ENCODE measurements around the gene BTN3A1. TPM values are rescaled to one million over a fixed set of nuclear protein-coding genes. Genes with fewer than 3 reads are reported as not detected.
"Not testable (repeated sequence)": the region's sequence is repeated elsewhere in the genome, so short reads cannot be mapped to it uniquely, and the experiment has no call there.

BTN3A1 gene
- total RNA-seq, 1 experiment from 2014 or later: 32.7 TPM

GRCh38 chr6:26412228-26412627 is 10.2 kb downstream of the BTN3A1 start:
- Histone ChIP-seq H3K27ac (ENCODE audit: low read length) (no peak overlapping the region), H3K4me2 (ENCODE audit: low read depth, low read length, poor library complexity, severe bottlenecking) (no peak overlapping the region), H3K79me2 (ENCODE audit: low read length) (no peaks in the 10 kb centered on the region), H3K9me2 (replicated peaks; ENCODE audit: insufficient read depth, low read length) (no peaks in the 10 kb centered on the region), H3K4me1 (ENCODE audit: low read length) (peaks cover 34% of the 10 kb centered on the region), H4K20me1 (ENCODE audit: insufficient read depth, low read depth, low read length) (no peaks in the 10 kb centered on the region), H3K4me3 (ENCODE audit: low read length) (no peak overlapping the region), H2AFZ (ENCODE audit: low read length) (no peak overlapping the region), H3K27me3 (ENCODE audit: low read length) (no peaks in the 10 kb centered on the region), H3K9ac (ENCODE audit: low read length) (no peak overlapping the region), H3K9me3 (ENCODE audit: low read length) (no peaks in the 10 kb centered on the region; the same call in 1 of the 2 replicates), H3K36me3 (ENCODE audit: insufficient read depth, low read length) (peaks cover 11% of the 10 kb centered on the region)
- DNase-seq: no peak

DNA sequence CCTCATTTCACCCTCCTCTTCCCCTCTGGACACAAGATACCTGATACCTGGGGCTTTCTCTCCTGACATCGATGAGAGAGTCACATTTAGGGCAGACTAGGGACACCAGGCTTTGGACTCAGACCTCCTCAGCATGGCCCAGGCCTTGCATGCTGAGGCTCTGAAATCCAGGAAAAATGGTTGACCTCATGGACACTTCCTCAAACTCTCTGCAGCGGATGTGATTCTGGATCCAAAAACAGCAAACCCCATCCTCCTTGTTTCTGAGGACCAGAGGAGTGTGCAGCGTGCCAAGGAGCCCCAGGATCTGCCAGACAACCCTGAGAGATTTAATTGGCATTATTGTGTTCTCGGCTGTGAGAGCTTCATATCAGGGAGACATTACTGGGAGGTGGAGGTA is 10.9 kb downstream of the BTN3A1 start:
- no peak for DNase-seq
- Histone ChIP-seq H2AFZ (ENCODE audit: low read length) (no peak overlapping the region), H3K4me1 (ENCODE audit: low read length) (peaks cover 34% of the 10 kb centered on the region), H3K9me2 (replicated peaks; ENCODE audit: insufficient read depth, low read length) (no peaks in the 10 kb centered on the region), H3K4me3 (ENCODE audit: low read length) (no peak overlapping the region), H3K27ac (ENCODE audit: low read length) (no peak overlapping the region), H3K9ac (ENCODE audit: low read length) (no peak overlapping the region), H3K27me3 (ENCODE audit: low read length) (no peaks in the 10 kb centered on the region), H4K20me1 (ENCODE audit: insufficient read depth, low read depth, low read length) (no peaks in the 10 kb centered on the region), H3K9me3 (ENCODE audit: low read length) (no peaks in the 10 kb centered on the region; the same call in 1 of the 2 replicates), H3K36me3 (ENCODE audit: insufficient read depth, low read length) (peaks cover 11% of the 10 kb centered on the region), H3K4me2 (ENCODE audit: low read depth, low read length, poor library complexity, severe bottlenecking) (no peak overlapping the region), H3K79me2 (ENCODE audit: low read length) (no peaks in the 10 kb centered on the region)

DNA sequence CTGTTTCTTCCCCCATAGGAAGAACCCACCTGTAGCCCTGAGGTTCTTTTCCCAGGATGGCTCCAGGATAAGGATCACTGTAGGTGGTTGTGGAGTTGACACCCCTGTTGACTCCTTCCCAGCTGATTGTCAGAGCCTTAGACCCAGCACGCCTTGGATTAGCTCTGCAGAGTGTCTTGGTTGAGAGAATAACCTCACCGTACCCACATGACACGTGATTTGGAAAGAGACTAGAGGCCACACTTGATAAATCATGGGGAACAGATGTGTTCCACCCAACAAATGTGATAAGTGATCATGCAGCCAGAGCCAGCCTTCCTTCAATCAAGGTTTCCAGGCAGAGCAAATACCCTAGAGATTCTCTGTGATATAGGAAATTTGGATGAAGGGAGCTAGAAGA is 12.2 kb downstream of the BTN3A1 start:
- no peak for DNase-seq
- Histone ChIP-seq H4K20me1 (ENCODE audit: insufficient read depth, low read depth, low read length) (no peaks in the 10 kb centered on the region), H3K9me2 (replicated peaks; ENCODE audit: insufficient read depth, low read length) (no peaks in the 10 kb centered on the region), H3K4me1 (ENCODE audit: low read length) (peaks cover 34% of the 10 kb centered on the region), H3K9me3 (ENCODE audit: low read length) (no peaks in the 10 kb centered on the region; the same call in 1 of the 2 replicates), H3K27me3 (ENCODE audit: low read length) (no peaks in the 10 kb centered on the region), H3K9ac (ENCODE audit: low read length) (no peak overlapping the region), H2AFZ (ENCODE audit: low read length) (no peak overlapping the region), H3K4me3 (ENCODE audit: low read length) (no peak overlapping the region), H3K36me3 (ENCODE audit: insufficient read depth, low read length) (peaks cover 5% of the 10 kb centered on the region), H3K4me2 (ENCODE audit: low read depth, low read length, poor library complexity, severe bottlenecking) (no peak overlapping the region), H3K79me2 (ENCODE audit: low read length) (no peaks in the 10 kb centered on the region), H3K27ac (ENCODE audit: low read length) (no peak overlapping the region)

DNA sequence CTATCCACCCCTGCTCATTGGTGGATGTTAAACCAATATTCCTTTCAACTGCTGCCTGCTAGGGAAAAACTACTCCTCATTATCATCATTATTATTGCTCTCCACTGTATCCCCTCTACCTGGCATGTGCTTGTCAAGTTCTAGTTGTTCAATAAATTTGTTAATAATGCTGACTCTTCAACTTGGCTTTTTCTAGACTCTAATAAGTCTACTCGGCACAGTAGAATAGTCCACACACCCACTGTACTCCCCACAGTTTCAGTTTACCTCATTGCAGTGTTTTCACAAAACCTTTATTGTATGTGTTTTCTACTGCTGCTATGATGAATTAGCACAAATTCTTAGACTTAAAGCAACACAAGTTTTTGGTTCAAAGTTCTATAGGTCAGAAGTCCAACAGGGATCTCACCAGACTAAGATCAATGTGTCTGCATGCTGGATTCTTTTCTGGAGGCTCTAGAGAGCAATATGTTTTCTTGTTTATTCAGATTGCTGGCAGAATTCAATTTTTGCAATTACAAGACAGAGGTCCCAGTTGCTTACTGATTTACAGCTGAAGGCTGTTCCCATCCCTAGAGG is 13.1 kb downstream of the BTN3A1 start:
- Histone ChIP-seq H3K9me3 (ENCODE audit: low read length) (no peaks in the 10 kb centered on the region; the same call in 1 of the 2 replicates), H3K27me3 (ENCODE audit: low read length) (no peaks in the 10 kb centered on the region), H3K4me2 (ENCODE audit: low read depth, low read length, poor library complexity, severe bottlenecking) (no peak overlapping the region), H3K9ac (ENCODE audit: low read length) (no peak overlapping the region), H3K4me3 (ENCODE audit: low read length) (no peak overlapping the region), H3K9me2 (replicated peaks; ENCODE audit: insufficient read depth, low read length) (no peaks in the 10 kb centered on the region), H3K27ac (ENCODE audit: low read length) (no peak overlapping the region), H3K4me1 (ENCODE audit: low read length) (peaks cover 29% of the 10 kb centered on the region), H3K36me3 (ENCODE audit: insufficient read depth, low read length) (peaks cover 5% of the 10 kb centered on the region), H4K20me1 (ENCODE audit: insufficient read depth, low read depth, low read length) (no peaks in the 10 kb centered on the region), H2AFZ (ENCODE audit: low read length) (no peak overlapping the region), H3K79me2 (ENCODE audit: low read length) (no peaks in the 10 kb centered on the region)
- no peak for DNase-seq

GRCh38 chr6:26415791-26416190 is 13.7 kb downstream of the BTN3A1 start:
- no peaks in the 10 kb centered on the region for H3K27me3 ChIP-seq (ENCODE audit: low read length)
- H3K36me3 ChIP-seq (ENCODE audit: insufficient read depth, low read length): peaks cover 5% of the 10 kb centered on the region
- H3K4me2 ChIP-seq (ENCODE audit: low read depth, low read length, poor library complexity, severe bottlenecking): no peak overlapping the region

GRCh38 chr6:26416288-26416687 is 14.2 kb downstream of the BTN3A1 start:
- H3K4me1 ChIP-seq (ENCODE audit: low read length): peaks cover 23% of the 10 kb centered on the region
- H4K20me1 ChIP-seq (ENCODE audit: insufficient read depth, low read depth, low read length): no peaks in the 10 kb centered on the region
- H3K4me3 ChIP-seq (ENCODE audit: low read length): no peak overlapping the region
- no peaks in the 10 kb centered on the region for H3K27me3 ChIP-seq (ENCODE audit: low read length)
- no peak for DNase-seq
- H3K36me3 ChIP-seq (ENCODE audit: insufficient read depth, low read length): peaks cover 1% of the 10 kb centered on the region
- H3K9me2 ChIP-seq (replicated peaks; ENCODE audit: insufficient read depth, low read length): no peaks in the 10 kb centered on the region
- no peaks in the 10 kb centered on the region for H3K79me2 ChIP-seq (ENCODE audit: low read length)
- no peak overlapping the region for H2AFZ ChIP-seq (ENCODE audit: low read length)
- H3K9ac ChIP-seq (ENCODE audit: low read length): no peak overlapping the region
- no peaks in the 10 kb centered on the region; the same call in 1 of the 2 replicates for H3K9me3 ChIP-seq (ENCODE audit: low read length)
- no peak overlapping the region for H3K4me2 ChIP-seq (ENCODE audit: low read depth, low read length, poor library complexity, severe bottlenecking)
- no peak overlapping the region for H3K27ac ChIP-seq (ENCODE audit: low read length)

More at GRCh38 chr6:26415791-26416190, 13.7 kb downstream of the BTN3A1 start:
- H3K79me2 ChIP-seq (ENCODE audit: low read length): no peaks in the 10 kb centered on the region
- no peak overlapping the region for H2AFZ ChIP-seq (ENCODE audit: low read length)
- DNase-seq: no peak
- no peaks in the 10 kb centered on the region for H3K9me2 ChIP-seq (replicated peaks; ENCODE audit: insufficient read depth, low read length)
- H4K20me1 ChIP-seq (ENCODE audit: insufficient read depth, low read depth, low read length): no peaks in the 10 kb centered on the region
- no peak overlapping the region for H3K27ac ChIP-seq (ENCODE audit: low read length)
- H3K4me1 ChIP-seq (ENCODE audit: low read length): peaks cover 25% of the 10 kb centered on the region
- no peaks in the 10 kb centered on the region; the same call in 1 of the 2 replicates for H3K9me3 ChIP-seq (ENCODE audit: low read length)
- no peak overlapping the region for H3K4me3 ChIP-seq (ENCODE audit: low read length)
- no peak overlapping the region for H3K9ac ChIP-seq (ENCODE audit: low read length)

GRCh38 chr6:26418077-26418476 is 16.0 kb downstream of the BTN3A1 start:
- not testable (repeated sequence) for H3K9ac ChIP-seq (ENCODE audit: low read length); H3K79me2 ChIP-seq (ENCODE audit: low read length); H3K27ac ChIP-seq (ENCODE audit: low read length); H2AFZ ChIP-seq (ENCODE audit: low read length); H3K4me2 ChIP-seq (ENCODE audit: low read depth, low read length, poor library complexity, severe bottlenecking); H3K36me3 ChIP-seq (ENCODE audit: insufficient read depth, low read length); H3K9me2 ChIP-seq (replicated peaks; ENCODE audit: insufficient read depth, low read length); H3K9me3 ChIP-seq (ENCODE audit: low read length); H4K20me1 ChIP-seq (ENCODE audit: insufficient read depth, low read depth, low read length); H3K4me3 ChIP-seq (ENCODE audit: low read length); H3K27me3 ChIP-seq (ENCODE audit: low read length); DNase-seq
- H3K4me1 ChIP-seq (ENCODE audit: low read length): peaks cover 21% of the 10 kb centered on the region

- H3K4me1 ChIP-seq (ENCODE audit: low read length): peaks cover 25% of the 10 kb centered on the region
- not testable (repeated sequence) for H4K20me1 ChIP-seq (ENCODE audit: insufficient read depth, low read depth, low read length); DNase-seq; H3K36me3 ChIP-seq (ENCODE audit: insufficient read depth, low read length); H3K4me3 ChIP-seq (ENCODE audit: low read length); H3K4me2 ChIP-seq (ENCODE audit: low read depth, low read length, poor library complexity, severe bottlenecking); H2AFZ ChIP-seq (ENCODE audit: low read length); H3K79me2 ChIP-seq (ENCODE audit: low read length); H3K9me3 ChIP-seq (ENCODE audit: low read length); H3K27ac ChIP-seq (ENCODE audit: low read length); H3K9me2 ChIP-seq (replicated peaks; ENCODE audit: insufficient read depth, low read length); H3K27me3 ChIP-seq (ENCODE audit: low read length); H3K9ac ChIP-seq (ENCODE audit: low read length)
Observed at GRCh38 chr6:26418795-26419194, 16.7 kb downstream of the BTN3A1 start.
